HTR-8/SVneo (cell line): ENCODE results near the gene TIAM2.

Source experiments
- DNase-seq: peaks from one replicate; pipeline ENCODE4 v3.0.0; 2011; ENCODE audit warnings: low spot score, mixed read lengths; ENCODE audit not compliant: insufficient read length
- FAIRE-seq: peaks from 2 replicates; lab custom pipeline; 2011; peaks lifted over from hg19 to GRCh38; lab: Jason Lieb, UNC

Gene TIAM2

GRCh38 chr6:155150967-155151671, 156.0 kb downstream of the TIAM2 start:
- no peak for DNase-seq
- no peak for FAIRE-seq

- DNase-seq: no peak
- no peak for FAIRE-seq
These were observed 157.3 kb downstream of the TIAM2 start for GRCh38 chr6:155152211-155153076.

DNA sequence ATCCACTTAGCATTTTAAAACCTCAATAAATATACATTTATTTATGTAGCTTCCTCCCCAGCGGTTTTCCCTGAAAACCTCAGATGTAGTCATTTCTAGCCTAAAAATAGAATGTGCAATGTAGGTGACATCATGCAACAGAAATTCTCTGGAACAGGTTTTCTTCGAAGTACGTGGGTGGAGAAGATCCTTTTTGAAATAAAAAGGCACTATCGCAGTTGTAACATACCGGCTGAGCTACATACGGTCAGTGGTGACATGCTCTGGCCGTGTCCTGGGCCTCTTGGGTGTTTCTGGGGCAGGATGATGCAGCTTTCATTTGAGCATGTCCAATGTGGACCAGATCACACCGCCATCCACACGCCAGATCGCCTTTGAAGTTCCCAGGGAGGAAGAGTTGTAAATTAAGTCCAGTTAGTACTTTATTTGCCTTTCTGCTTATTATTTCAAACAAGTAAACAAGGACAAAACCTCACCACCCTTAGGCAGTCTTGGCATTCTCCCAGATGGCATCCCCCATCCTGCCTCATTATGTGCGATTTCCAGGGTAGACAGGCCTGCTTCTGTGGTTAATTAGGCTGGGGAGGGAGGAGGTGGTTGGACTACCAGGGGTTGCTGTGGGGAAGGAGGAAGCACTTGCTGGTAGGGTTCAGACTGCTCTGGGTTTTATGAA, 159.2 kb downstream of the TIAM2 start:
- DNase-seq (peak; percentile 51), FAIRE-seq (no peak)

DNA sequence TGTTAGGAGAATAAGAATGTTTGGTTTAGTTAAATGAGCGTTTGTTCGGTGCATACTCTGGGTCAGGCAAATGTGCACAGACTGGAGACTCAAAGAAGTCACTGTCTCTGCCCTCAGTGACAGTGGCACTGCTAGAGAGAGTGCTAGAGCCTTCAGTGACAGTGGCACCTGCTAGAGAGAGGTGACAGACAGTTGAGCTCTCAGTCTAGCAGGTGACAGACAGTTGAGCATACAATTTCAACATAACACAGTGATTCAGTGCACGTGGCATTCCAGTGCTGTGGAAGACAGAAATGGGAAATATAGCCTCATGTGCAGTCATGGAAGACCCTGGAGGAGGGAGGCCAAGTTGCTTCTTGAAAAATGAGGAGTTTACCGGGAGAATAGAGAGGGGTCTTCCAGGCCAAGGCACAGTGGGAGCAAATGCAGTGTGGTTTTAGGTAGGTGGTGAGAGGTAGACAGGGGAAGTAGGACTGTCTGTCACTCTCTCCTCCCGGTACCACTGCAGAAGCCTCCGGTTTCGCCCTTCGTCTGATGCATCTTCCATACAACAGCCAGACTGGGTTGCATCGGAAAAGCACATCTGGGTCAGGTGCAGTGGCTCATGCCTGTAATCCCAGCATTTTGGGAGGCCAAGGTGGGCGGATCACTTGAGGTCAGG, 160.8 kb downstream of the TIAM2 start:
- FAIRE-seq (no peak), DNase-seq (no peak)

DNA sequence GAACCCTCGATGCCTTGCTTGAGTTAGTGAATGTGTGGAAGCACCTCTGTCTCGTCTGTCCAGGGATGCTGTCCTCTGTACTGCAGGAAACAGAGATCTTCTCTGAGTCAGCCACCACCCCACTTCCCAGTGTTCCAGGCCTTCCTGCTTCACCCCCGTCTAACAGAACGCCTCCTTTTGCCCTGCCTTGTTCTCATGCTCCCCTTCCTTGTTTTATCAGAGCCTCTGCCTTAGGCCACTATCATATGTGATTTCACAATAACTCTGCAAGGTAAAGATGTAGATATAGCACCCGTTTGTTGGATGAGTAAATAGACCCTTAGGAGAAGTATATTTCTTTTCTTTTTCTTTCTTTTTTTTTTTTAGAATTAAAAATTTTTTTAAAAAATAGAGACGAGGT, 162.0 kb downstream of the TIAM2 start:
- FAIRE-seq (no peak), DNase-seq (no peak)

DNA sequence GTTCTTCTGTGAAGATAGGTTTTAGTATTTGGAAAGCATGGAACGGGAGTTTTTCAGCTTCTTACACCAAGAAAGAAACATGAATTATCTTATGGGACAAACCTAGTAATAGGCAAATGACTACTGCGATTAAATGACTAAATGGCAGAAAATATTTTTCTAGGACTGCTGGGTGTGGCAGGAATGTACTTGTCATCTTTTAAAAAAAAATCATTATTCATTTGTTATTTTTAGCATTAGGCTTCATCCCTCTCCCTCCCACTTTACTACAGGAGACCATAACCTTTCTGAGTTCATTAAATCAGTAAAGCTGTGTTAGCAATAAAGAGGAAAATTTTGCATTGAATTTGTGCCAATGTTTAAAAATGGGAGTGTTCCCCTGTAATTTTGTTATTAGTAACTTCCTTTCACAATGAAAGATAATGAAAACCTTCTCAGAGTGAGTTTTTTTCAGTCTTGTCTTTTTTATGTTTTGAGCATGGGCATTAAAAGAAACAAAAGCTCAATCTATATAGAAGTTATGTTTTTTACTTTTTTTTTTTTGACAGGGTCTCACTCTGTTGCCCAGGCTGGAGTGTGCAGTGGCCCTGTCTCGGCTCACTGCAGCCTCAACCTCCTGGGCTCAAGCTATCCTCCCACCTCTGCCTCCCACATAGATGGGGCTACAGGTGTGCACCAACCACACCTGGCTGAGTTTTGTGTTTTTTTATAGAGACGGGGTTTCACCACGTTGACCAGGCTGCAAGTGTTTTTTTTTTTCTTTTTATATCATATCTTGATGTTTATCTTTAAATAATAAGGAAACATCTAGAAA, 163.1 kb downstream of the TIAM2 start:
- DNase-seq (no peak), FAIRE-seq (no peak)

GRCh38 chr6:155162682-155163081, 167.6 kb downstream of the TIAM2 start:
- FAIRE-seq (no peak), DNase-seq (no peak)

DNA sequence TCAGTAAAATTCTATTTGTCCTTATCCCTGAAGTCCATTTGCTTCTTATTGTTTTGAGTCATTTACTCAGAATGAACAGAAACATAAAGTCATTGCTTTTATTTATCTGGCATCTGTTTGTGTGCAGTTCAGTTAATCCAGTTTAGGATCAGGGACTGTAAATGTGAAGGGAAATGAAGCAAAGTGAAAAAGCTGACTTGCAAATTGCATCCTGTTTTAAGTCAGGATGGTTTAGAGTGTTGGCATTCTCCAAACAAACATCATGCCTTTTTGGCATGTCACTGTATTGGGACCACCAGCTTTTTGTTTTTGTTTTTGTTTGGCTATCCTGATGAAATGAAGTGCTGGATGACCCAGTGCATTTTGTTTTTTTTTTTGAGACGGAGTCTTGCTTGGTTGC, 168.5 kb downstream of the TIAM2 start:
- DNase-seq (no peak), FAIRE-seq (no peak)

GRCh38 chr6:155165029-155165710, 170.1 kb downstream of the TIAM2 start:
- FAIRE-seq: no peak
- DNase-seq: no peak

DNA sequence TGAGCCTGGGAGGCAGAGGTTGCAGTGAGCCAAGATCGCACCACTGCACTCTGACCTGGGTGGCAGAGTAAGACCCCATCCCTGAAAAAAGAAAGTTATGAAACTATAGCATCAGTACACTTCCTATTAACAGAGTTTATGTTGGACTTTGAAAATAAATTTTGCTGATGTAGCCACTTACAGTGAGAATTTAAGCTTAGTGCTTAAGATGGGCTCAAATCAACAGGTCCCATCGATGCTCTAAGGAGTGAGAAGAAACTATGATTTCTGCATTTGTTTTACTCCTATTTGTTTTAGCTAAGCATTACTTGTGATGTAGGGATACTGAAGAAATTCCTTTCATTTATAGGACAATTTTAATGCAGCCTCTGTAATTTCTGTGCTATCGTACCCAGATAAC, 175.4 kb downstream of the TIAM2 start:
- no peak for DNase-seq
- FAIRE-seq: no peak

DNA sequence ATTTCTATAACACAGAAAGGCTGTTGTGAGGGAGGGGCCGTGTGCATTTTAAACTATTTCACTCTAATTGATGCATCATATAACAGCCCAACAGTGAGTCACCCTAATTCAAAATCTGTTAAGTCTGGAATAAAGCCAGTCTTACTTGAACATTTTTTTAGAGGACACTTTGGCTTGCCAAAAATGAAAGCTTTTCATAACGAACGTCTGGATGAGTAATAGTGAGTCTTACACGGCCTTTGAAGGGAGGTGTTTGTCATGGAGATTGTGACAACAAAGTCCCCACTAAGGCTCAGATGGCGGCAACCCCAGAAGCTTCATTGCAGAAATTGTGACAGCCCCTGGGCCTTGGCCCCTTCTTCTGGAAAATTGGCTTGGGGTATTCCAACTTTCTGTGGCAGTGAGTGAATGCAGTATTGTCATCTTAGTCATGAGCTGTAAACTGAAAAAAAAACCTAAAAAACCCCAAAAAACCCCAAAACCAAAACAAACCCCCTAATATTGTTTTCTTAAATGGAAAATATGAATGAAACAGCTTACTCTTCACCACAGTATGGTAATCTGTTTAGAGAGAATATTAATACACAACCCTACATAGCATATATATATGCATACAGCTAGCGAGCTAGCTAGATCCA, 176.1 kb downstream of the TIAM2 start:
- no peak for FAIRE-seq

GRCh38 chr6:155171747-155172449, 176.8 kb downstream of the TIAM2 start:
- FAIRE-seq (no peak), DNase-seq (no peak)

More for the DNA sequence above, 176.1 kb downstream of the TIAM2 start:
- DNase-seq: peak; percentile 58

GRCh38 chr6:155173488-155173887, 178.4 kb downstream of the TIAM2 start:
- FAIRE-seq (no peak), DNase-seq (no peak)

DNA sequence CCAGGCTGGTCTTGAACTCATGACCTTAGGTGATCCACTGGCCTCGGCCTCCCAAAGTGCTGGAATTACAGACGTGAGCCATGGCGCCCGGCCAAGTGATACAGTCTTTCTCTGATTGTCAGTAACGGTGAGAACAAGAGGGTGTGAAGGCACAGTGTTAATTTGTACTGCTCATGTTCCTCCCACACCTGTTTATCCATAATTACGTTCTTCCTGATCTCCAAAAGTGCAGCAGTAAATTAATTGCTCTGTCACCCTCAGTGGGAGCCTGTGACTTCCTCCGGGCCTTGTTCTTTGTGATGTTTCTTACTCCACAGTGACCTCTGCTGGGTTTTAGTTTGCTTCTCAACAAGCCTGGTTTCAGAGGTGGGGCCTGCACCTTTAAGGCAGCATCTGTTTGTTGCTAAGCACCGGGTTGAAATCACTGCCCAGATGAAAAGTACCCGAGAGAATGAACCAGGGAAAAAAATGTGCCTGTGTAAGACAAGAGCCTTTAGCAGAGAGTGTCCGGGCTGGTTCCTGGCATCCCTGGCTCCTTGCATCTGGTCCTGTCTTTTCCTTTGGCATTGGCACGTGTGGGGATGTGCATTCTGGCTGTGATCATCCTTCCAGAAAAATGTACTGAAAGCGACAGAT, 179.6 kb downstream of the TIAM2 start:
- no peak for FAIRE-seq

GRCh38 chr6:155177363-155177961, 182.3 kb downstream of the TIAM2 start:
- DNase-seq: no peak
- FAIRE-seq: no peak

More for the DNA sequence above, 179.6 kb downstream of the TIAM2 start:
- peak; percentile 75 for DNase-seq

DNA sequence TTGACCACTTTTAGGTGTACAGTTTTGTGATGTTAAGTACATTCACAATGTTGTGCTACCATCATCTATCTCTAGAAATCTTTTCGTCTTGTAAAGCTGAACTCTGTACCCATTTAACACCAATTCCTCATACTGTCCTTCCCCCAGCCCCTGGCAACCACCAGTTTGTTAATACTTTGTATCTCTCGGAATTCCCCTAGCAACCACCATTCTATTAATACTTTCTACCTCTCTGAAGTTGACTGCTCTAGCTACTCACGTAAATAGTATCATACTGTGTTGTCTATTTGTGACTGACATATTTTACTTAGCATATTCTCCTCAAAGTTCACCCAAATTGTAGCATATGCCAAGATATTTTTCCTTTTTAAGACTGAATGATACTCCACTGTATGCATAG, 186.4 kb downstream of the TIAM2 start:
- DNase-seq: no peak
- no peak for FAIRE-seq

DNA sequence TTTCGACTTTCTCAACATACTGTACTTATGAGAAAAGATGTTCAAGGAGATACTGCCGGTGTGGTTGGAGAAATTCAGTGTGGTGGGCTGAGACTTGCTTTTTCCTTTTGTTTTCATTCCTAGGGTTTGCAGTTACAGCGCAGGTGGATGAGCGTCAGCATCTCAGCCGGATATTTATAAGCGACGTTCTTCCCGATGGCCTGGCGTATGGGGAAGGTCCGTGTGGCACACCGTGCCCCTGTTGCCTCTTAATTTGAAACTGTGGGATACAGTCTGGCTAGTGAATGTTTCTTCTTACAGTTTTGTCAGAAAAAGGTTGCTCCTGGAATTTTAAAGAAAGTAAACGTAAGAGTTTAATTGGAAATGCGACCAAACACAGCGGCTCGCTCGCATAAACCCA, 187.0 kb downstream of the TIAM2 start:
- DNase-seq (no peak), FAIRE-seq (no peak)
